ENCODE data around the gene GPC6.

The GPC6 gene

GRCh38 chr13:93708308-93709075 lies 481.9 kb downstream of the GPC6 start:
- no peak for DNase-seq

GRCh38 chr13:93709506-93710244 lies 483.1 kb downstream of the GPC6 start:
- DNase-seq, result no peak

- DNase-seq, result no peak
Measured at GRCh38 chr13:93714171-93714570, 487.6 kb downstream of the GPC6 start.

- no peak for DNase-seq
Measured at GRCh38 chr13:93715866-93716265, 489.3 kb downstream of the GPC6 start.

- DNase-seq, result no peak
Measured at GRCh38 chr13:93716623-93717022, 490.0 kb downstream of the GPC6 start.

GRCh38 chr13:93721483-93721882 lies 494.9 kb downstream of the GPC6 start:
- DNase-seq, result no peak

GRCh38 chr13:93723316-93723715 lies 496.7 kb downstream of the GPC6 start:
- no peak for DNase-seq

- no peak for DNase-seq
Measured at GRCh38 chr13:93724187-93724586, 497.6 kb downstream of the GPC6 start.

- DNase-seq, result no peak
Measured at GRCh38 chr13:93726173-93726957, 499.8 kb downstream of the GPC6 start.

- no peak for DNase-seq
Measured at GRCh38 chr13:93727211-93728141, 500.9 kb downstream of the GPC6 start.

- no peak for DNase-seq
Measured at GRCh38 chr13:93729383-93729782, 502.8 kb downstream of the GPC6 start.

GRCh38 chr13:93730780-93731179 lies 504.2 kb downstream of the GPC6 start:
- DNase-seq, result no peak

GRCh38 chr13:93732186-93732585 lies 505.6 kb downstream of the GPC6 start:
- no peak for DNase-seq

GRCh38 chr13:93736081-93736480 lies 509.5 kb downstream of the GPC6 start:
- DNase-seq, result no peak

- DNase-seq, result no peak
Measured at GRCh38 chr13:93736909-93737308, 510.3 kb downstream of the GPC6 start.

- no peak for DNase-seq
Measured at GRCh38 chr13:93740334-93740733, 513.7 kb downstream of the GPC6 start.

- DNase-seq, result no peak
Measured at GRCh38 chr13:93744033-93744432, 517.4 kb downstream of the GPC6 start.

GRCh38 chr13:93744886-93745285 lies 518.3 kb downstream of the GPC6 start:
- DNase-seq, result no peak

- DNase-seq, result no peak
Measured at GRCh38 chr13:93745884-93746283, 519.3 kb downstream of the GPC6 start.

- no peak for DNase-seq
Measured at GRCh38 chr13:93746589-93746988, 520.0 kb downstream of the GPC6 start.

- no peak for DNase-seq
Measured at GRCh38 chr13:93750676-93751075, 524.1 kb downstream of the GPC6 start.

- DNase-seq, result peak in 1 of 5 experiments; percentile 1
Measured at GRCh38 chr13:93751117-93751516, 524.5 kb downstream of the GPC6 start.
